Smooth muscle cell (in vitro differentiated cells): ENCODE data around the gene TTLL11. TPM values are rescaled to one million over a fixed set of nuclear protein-coding genes. Genes with fewer than 3 reads are reported as not detected.

Experiments used
- DNase-seq: peaks from one replicate; lab custom pipeline; 2025; ENCODE audit not compliant: unreplicated experiment; lab: John Stamatoyannopoulos, UW
- H2AFZ ChIP-seq: fragments of 200-600 bp; sonication (generic); 2 replicates; pipeline ENCODE4 v1.6.0; 2016; ENCODE audit warnings: antibody characterized with exemption, low read depth, mild to moderate bottlenecking
- H3F3A ChIP-seq: fragments of 200-600 bp; sonication (generic); 2 replicates; pipeline ENCODE4 v1.6.0; 2017; ENCODE audit warnings: antibody characterized with exemption, low read depth
- H3K27ac ChIP-seq: fragments of 200-600 bp; sonication (generic); 2 replicates; pipeline ENCODE4 v1.5.1; 2016; ENCODE audit warnings: low read depth, mild to moderate bottlenecking
- H3K27me3 ChIP-seq: fragments of 200-600 bp; sonication (generic); 2 replicates; pipeline ENCODE4 v1.6.1; 2016; ENCODE audit warnings: low read depth, mild to moderate bottlenecking
- H3K36me3 ChIP-seq: fragments of 200-600 bp; sonication (generic); 2 replicates; pipeline ENCODE4 v1.5.1; 2016; ENCODE audit warnings: low read depth
- H3K4me1 ChIP-seq: fragments of 200-600 bp; sonication (generic); 2 replicates; pipeline ENCODE4 v1.5.1; 2016; ENCODE audit warnings: low read depth
- H3K4me2 ChIP-seq: fragments of 200-600 bp; sonication (generic); 2 replicates; pipeline ENCODE4 v1.6.0; 2016; ENCODE audit warnings: mild to moderate bottlenecking
- H3K4me3 ChIP-seq: fragments of 200-600 bp; sonication (generic); 2 replicates; pipeline ENCODE4 v1.5.1; 2016; ENCODE audit warnings: mild to moderate bottlenecking
- H3K79me2 ChIP-seq: fragments of 200-600 bp; sonication (generic); 2 replicates; pipeline ENCODE4 v1.6.0; 2016; ENCODE audit warnings: low read depth, mild to moderate bottlenecking
- H3K9ac ChIP-seq: fragments of 200-600 bp; sonication (generic); 2 replicates; pipeline ENCODE4 v1.6.0; 2016; ENCODE audit warnings: low read depth
- H3K9me3 ChIP-seq: fragments of 200-600 bp; sonication (generic); replicated peaks from 2 replicates; pipeline ENCODE4 v1.5.1; 2016; ENCODE audit warnings: low read depth
- H4K20me1 ChIP-seq: fragments of 200-600 bp; sonication (generic); 2 replicates; pipeline ENCODE4 v1.6.0; 2016; ENCODE audit warnings: low read depth
- WGBS: methylation state at CpG from one replicate; pipeline ENCODE4 v1.1.7; 2016; ENCODE audit warnings: low lambda C conversion rate; 5-methylcytosine and 5-hydroxymethylcytosine counted together
- polyA plus RNA-seq: library from polyadenylated mRNA; unstranded; fragments of >200 nt; fragmentation: Nextera tagmentation; extraction: Ambion mirVana; gene quantifications from 2 replicates; pipeline ENCODE4 v1.2.1, GENCODE V29; 2016
- total RNA-seq: library from RNA; depleted of rRNA; stranded (reverse); fragments of >200 nt; gene quantifications from 2 replicates; pipeline ENCODE4 v1.2.3, GENCODE V29; 2014
- TF ChIP-seq, protein P1 (sequence below): fragments of 200-600 bp; sonication (generic); IDR thresholded peaks from 2 replicates; pipeline ENCODE4 v1.5.1; 2017; ENCODE audit warnings: borderline replicate concordance, mild to moderate bottlenecking, antibody characterized with exemption; ENCODE audit not compliant: insufficient read depth, poor library complexity, severe bottlenecking

TTLL11 gene
- total and polyA plus RNA-seq, 2 experiments from 2014 or later, result 2.6 to 3.7 TPM

DNA sequence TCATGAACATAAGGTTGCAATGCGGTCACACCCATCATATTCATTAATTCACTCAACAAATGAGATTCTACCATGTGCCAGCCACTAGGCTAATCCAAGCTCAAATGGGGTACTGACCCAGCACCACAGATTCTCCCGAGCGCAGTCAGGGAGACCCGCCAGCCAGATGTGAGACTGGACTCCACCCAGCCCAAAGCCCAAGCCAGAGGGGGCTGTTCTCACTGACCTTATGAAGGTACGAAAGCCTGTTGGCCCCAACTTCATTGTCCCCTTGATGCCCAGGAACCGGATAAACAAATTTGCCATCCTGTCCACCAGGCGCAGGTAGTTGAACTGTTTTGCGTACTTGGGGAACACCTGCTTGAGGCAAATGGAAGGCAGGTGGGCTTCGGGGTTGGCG is 222.8 kb downstream of the TTLL11 start:
- H3K36me3 ChIP-seq, result no peaks in the 10 kb centered on the region
- TF ChIP-seq, protein P1, sequence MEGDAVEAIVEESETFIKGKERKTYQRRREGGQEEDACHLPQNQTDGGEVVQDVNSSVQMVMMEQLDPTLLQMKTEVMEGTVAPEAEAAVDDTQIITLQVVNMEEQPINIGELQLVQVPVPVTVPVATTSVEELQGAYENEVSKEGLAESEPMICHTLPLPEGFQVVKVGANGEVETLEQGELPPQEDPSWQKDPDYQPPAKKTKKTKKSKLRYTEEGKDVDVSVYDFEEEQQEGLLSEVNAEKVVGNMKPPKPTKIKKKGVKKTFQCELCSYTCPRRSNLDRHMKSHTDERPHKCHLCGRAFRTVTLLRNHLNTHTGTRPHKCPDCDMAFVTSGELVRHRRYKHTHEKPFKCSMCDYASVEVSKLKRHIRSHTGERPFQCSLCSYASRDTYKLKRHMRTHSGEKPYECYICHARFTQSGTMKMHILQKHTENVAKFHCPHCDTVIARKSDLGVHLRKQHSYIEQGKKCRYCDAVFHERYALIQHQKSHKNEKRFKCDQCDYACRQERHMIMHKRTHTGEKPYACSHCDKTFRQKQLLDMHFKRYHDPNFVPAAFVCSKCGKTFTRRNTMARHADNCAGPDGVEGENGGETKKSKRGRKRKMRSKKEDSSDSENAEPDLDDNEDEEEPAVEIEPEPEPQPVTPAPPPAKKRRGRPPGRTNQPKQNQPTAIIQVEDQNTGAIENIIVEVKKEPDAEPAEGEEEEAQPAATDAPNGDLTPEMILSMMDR, result no peak
- DNase-seq, result no peak
- no peaks in the 10 kb centered on the region for H3K9me3 ChIP-seq
- H3K4me1 ChIP-seq, result no peaks in the 10 kb centered on the region
- no peak overlapping the region for H2AFZ ChIP-seq
- H3K27ac ChIP-seq, result no peak overlapping the region
- no peak overlapping the region for H3K4me2 ChIP-seq
- H3K9ac ChIP-seq, result no peak overlapping the region
- no peaks in the 10 kb centered on the region for H3K27me3 ChIP-seq
- H4K20me1 ChIP-seq, result no peaks in the 10 kb centered on the region
- H3K4me3 ChIP-seq, result no peak overlapping the region
- no peaks in the 10 kb centered on the region for H3F3A ChIP-seq
- H3K79me2 ChIP-seq, result no peaks in the 10 kb centered on the region
- 97% methylated on average over 10 of the region's 10 CpGs for WGBS

DNA sequence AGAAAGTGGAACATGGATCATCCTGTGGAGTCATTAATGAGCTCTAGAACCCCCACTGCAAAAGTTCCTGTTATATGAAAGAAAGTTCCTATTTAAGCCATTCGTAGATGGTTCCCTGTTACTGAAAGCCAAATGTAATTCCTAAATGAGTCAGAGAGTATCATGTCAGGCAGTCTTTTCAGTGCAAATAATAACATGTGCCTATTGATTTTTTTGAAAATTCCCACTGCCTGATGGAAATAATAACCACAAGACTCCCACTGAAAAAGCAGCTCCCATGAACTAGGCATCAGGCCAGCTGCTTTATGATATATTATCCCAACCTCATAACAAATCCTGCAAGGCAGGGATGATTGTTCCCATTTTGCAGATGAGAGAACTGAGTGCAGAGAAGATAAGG is 224.5 kb downstream of the TTLL11 start:
- H3K4me3 ChIP-seq, result no peak overlapping the region
- H3K4me1 ChIP-seq, result no peaks in the 10 kb centered on the region
- no peak for DNase-seq
- H3K9me3 ChIP-seq, result no peaks in the 10 kb centered on the region
- H3K27ac ChIP-seq, result no peak overlapping the region
- H3K79me2 ChIP-seq, result no peaks in the 10 kb centered on the region
- no peaks in the 10 kb centered on the region for H3K36me3 ChIP-seq
- H4K20me1 ChIP-seq, result no peaks in the 10 kb centered on the region
- no peaks in the 10 kb centered on the region for H3K27me3 ChIP-seq
- no peaks in the 10 kb centered on the region for H3F3A ChIP-seq
- 85% methylated on average over 1 of the region's 1 CpG for WGBS
- H3K9ac ChIP-seq, result no peak overlapping the region
- TF ChIP-seq, protein P1, result no peak
- H2AFZ ChIP-seq, result no peak overlapping the region
- H3K4me2 ChIP-seq, result no peak overlapping the region

DNA sequence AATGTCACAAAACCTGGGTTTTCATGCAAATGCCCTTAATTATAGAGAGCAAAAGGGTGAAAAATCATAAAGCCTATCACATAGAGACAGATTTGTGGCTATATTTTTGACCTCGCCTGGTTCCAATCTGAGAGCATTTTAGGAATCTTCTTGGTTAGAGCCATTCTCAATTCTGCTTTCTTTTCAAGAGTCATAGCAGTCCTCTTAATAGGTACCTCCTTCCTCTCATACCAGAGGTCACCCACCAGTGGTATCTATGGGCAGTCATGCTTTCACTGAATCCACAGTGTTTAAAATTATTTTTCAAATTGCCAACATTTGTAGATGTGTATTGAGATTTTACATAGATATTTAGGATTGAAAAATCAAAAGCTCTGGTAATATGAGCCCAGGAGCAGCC is 226.2 kb downstream of the TTLL11 start:
- 92% methylated on average over 1 of the region's 1 CpG for WGBS
- Histone ChIP-seq H3K4me1 (no peaks in the 10 kb centered on the region), H3K27me3 (no peaks in the 10 kb centered on the region), H3K9me3 (no peaks in the 10 kb centered on the region), H3K4me3 (no peak overlapping the region), H4K20me1 (no peaks in the 10 kb centered on the region), H2AFZ (no peak overlapping the region), H3K9ac (no peak overlapping the region), H3F3A (no peaks in the 10 kb centered on the region), H3K27ac (no peak overlapping the region), H3K4me2 (no peak overlapping the region), H3K36me3 (no peaks in the 10 kb centered on the region), H3K79me2 (no peaks in the 10 kb centered on the region)
- no peak for DNase-seq
- TF ChIP-seq, protein P1, result no peak

DNA sequence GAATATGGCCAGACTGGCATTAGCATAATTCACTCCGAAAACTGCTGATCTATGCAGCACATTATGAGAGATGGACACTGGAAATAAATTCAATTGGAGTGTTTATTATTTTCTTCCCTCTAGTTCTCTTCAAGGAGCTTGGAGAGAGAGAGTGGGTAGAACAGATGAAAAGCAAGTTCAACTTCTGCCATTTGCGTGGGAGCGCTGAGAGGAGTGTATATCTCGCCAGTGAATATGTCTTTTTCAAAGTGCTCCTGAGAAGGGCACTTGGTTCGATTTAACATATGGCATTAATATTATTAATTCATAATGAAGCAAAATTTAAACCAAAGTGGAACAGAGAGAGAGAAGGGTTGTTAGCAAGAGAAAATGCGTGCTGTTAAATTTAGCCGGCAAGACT is 227.2 kb downstream of the TTLL11 start:
- Histone ChIP-seq H3K4me1 (no peaks in the 10 kb centered on the region), H3K79me2 (no peaks in the 10 kb centered on the region), H3K9me3 (no peaks in the 10 kb centered on the region), H2AFZ (no peak overlapping the region), H4K20me1 (no peaks in the 10 kb centered on the region), H3K4me2 (no peak overlapping the region), H3K27ac (no peak overlapping the region), H3K36me3 (no peaks in the 10 kb centered on the region), H3K9ac (no peak overlapping the region), H3K27me3 (no peaks in the 10 kb centered on the region), H3K4me3 (no peak overlapping the region), H3F3A (no peaks in the 10 kb centered on the region)
- DNase-seq, result no peak
- 89% methylated on average over 7 of the region's 7 CpGs for WGBS
- TF ChIP-seq, protein P1, result no peak
